GM18526 (cell line): Measurements from ENCODE around the gene SLC10A1.

ENCODE experiments used
- POLR2A ChIP-seq: IDR thresholded peaks from 3 replicates; pipeline ENCODE4 v1.6.1; 2011; ENCODE audit not compliant: insufficient read length; ENCODE audit errors: extremely low read depth

SLC10A1 gene

DNA sequence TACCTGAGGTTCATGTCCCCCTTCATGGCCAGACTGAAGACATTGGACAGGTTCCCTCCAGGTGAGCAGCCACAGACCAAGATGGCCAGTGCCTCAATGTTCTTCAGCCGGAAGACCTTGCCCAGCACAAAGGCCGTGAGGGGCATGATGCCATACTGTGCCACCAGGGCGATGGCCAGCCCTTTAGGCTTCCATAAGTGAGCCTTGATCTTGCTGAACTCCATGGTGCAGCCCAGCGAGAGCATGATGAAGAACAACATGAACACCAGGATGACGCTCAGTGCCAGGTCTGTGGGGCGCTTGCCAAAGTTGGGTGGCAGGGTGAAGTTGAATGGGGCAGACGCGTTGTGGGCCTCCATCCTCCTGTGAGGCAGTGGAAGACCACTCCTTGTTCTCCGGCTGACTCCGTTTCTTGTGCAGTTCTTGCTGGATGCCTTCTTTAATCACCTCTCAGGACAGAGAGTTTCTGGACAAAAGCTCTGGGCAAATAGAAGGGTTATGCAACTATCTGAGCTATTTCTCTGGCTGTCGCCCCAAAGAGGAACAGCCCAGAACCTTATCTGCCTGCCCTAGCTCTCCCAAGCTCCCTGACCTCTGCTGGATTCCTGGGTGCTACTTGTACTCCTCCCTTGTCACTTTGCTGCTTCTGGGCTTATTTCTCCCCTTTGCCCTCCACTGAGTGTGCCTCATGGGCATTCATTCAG is at the start of gene SLC10A1:
SLC10A1 (minus strand) TSS at position 445 of the 704 bp plus-strand sequence; CDS start at position 359, 86 bp downstream.
- no peak for TF ChIP-seq POLR2A

DNA sequence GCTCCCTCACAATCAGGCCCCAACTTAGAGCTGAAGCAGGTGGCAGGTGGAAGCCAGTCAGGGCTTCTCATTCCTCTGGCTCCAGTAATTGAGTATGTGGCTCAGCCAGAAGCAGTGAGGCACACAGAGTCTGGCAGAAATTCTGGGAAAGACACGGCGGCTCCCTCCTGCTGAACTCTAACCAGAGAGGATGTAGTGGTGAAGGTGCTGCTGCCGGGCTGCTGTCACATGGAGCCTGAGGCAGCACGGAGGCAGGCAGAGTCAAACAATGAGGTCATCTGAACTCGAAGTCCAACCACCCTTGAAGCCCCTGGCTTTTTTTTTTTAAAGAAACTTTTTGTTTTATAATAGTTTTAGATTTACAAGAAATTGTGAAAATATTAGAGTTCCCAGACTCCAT is 48.7 kb upstream of the SLC10A1 start:
- TF ChIP-seq POLR2A, result no peak

DNA sequence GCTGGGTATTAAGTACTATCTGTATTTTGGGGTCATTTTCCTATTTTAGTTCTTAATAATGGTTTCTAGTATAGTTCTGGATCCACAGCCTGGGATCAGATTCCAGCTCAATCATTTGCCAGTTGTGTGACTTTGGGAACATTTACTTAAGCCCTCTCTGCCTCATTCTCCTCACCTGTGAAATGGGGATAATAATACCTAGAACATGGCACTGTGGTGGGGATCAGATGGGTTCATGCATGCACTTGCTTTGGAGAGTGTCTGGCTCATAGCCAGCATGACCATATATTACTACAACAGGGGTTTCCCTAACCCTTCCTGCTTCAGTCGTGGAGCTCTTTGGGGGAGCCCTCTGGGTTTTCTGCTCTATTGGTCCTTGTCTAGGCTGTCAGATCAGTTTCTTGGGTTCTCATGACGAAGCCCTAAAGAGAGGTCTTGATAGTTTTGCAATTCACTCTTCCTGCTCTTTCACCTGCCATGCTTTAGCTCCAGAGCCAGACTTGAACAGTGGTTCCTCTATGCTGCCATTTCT is 48.1 kb upstream of the SLC10A1 start:
- no peak for TF ChIP-seq POLR2A

DNA sequence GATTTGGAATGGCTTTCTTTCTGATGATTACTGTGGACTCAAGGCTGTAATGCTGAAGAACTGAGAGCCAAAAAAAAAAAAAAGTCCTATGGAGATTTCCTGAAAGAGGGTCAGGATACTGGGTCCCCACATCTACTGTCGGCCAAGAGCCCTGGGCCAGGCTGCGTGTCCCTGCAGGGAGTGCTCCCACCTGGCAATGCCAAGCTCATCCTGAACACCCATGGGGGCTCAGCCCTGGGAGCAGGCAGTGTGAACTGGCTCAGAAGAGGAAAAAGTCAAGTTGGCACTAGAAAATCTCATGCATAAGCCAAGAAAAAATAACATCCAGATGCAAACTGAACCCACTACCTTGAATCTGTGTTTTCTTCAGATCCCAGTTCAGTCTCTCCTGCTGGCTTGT is 47.1 kb upstream of the SLC10A1 start:
- no peak for TF ChIP-seq POLR2A

DNA sequence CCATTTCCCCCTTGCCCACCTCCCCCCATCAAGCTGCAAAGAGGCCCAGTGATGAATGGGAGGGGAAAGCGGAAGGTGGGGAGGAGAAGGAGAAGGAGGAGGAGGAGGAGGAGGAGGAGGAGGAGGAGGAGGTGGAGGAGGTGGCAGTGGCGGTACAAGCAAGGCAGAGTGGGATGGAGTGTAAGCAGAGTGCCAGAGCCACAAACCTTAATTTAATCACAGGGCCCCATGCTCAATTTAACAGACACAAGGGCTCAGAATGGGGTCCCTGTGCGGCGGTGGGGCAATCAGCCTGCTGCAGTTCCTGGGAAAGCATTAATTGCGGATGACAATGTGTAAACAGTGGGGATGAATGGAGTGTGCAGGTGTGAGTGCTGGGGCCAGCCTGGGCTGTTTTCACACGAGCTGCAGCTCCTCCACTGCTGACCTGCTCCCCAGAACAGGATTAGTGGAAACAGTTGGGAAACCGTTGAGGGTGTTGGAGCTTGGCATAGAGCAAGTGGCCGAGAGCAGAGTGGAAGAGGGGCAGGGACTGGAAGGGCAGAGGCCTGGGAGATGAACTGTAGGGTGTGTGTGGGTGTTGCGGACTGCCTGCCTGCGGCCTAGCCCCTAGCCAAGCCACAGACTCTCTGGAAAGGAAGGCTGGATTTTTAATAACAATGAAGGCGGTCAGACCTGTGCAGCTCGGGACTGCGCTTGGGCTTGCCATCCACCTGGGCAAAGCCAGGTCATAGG is 45.8 kb upstream of the SLC10A1 start:
- TF ChIP-seq POLR2A, result no peak

DNA sequence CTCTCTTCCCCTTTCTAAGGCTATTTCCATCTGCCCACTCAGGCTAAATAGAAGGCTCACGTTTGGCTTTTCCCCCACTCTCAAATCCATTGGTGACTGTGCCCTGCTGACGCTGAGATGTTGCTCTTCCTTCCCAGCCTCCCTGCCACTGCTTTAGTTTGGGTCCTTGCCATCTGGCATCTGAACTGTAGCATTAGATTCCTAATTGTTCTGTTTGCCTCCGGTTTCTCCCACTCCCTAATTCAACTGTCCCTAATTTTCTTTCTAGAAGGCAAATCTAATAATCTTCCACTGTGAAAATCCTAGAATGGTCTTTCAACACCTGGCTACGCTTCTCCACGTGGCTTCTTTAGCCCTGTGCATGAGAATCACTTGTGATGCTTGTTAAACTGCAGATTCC is 44.6 kb upstream of the SLC10A1 start:
- no peak for TF ChIP-seq POLR2A

DNA sequence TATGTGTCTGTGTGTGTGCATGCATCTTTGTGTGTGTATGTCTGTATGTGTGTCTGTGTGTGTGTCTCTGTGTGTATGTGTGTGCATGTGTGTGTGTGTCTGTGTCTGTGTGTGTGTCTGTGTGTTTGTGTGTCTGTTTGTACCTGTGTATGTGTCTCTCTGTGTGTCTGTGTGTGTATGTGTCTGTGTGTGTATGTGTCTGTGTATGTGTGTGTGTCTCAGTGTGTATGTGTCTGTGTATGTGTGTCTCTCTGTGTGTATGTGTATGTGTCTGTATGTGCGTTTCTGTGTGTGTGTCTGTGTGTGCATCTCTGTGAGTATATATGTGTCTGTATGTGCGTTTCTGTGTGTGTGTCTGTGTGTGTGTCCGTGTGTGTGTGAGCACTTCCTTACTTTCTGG is 42.6 kb upstream of the SLC10A1 start:
- TF ChIP-seq POLR2A, result no peak

DNA sequence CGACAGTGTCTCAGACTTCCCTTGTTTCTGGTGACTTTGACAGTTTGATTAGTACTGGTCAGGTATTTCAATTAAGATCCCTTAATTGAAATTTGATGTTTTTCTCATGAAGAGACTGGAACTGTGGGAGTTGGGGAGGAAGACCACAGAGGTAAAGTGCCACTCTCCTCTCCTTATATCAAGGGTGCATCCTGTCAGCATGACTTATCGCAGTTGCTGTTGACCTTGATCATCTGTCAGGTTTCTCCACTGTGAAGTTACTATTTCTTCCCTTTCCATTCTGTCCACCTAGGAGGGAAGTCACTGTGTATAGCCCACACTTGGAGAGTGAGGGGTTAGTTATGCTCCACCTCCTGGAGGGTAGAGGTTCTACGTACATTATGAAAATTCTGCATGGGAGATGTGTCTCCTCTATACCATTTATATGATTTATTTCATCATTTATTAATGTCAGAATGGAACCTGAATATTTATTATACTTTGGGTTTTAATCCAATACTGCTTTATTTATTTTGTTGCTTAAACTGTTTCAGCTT is 41.9 kb upstream of the SLC10A1 start:
- no peak for TF ChIP-seq POLR2A

DNA sequence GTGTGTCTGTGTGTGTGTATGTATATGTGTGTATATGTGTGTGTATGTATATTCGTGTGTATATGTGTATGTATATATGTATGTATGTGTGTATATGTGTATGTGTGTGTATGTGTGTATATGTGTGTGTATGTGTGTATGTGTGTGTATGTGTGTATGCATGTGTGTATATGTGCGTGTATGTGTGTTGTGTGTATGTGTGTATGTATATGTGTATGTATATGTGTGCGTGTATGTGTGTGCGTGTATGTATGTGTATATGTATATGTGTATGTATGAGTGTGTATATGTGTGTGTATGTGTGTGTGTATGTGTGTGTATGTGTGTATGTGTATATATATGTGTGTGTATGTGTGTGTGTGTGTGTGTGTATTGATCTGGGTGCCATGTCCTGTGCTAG is 31.8 kb upstream of the SLC10A1 start:
- TF ChIP-seq POLR2A, result no peak

DNA sequence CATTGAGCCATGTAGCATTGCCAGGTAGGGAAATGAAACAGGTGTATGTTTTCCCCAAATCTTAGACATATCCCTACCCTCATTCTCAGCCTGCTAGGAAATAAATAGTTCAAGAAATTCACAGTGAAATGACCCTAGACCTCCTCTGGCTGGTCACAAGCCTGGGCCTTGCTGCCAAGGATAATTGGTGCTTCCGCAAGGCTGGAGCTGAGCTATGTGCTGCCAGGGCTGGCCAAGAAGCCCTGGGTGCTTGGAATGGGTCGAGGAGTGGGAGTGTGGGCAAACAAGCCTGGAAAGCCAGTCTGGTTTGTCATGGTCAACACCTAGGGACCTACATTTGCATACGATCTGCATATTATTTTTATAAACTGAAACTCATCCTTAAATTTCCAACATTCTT is 31.3 kb upstream of the SLC10A1 start:
- TF ChIP-seq POLR2A, result no peak

DNA sequence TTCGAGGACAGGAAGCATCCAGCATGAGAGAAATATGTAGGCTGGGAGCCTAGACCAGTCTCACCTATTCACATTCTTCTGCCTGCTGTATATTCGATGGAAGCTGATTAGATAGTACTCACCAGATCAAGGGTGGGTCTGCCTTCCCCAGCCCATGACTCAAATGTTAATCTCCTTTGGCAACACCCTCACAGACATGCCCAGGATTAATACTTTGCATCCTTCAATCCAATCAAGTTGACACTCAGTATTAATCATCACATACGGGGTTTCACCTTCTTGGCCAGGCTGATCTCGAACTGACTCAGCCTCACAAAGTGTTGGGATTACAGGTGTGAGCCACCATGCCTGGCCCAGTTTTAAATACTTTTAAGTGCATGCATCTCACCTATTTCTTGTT is 30.5 kb upstream of the SLC10A1 start:
- no peak for TF ChIP-seq POLR2A

DNA sequence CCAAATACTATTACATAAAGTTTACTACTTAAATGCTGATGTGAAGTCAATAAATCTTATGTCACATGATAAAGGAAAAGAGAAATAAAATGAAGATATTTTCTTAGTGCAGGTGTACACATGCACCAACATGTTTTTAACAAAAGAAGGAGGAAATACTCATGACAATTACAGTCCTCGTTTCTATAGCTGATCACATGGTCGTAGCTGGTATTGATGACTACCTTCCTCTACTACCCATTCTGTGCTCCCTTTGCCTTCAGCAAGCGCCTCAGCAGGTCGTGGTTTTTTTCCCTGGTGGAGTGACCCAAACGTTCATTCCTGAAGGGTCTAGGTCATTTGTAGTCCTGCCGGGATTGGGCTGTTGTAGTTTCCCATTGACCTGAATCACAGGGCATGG is 25.4 kb upstream of the SLC10A1 start:
- no peak for TF ChIP-seq POLR2A

DNA sequence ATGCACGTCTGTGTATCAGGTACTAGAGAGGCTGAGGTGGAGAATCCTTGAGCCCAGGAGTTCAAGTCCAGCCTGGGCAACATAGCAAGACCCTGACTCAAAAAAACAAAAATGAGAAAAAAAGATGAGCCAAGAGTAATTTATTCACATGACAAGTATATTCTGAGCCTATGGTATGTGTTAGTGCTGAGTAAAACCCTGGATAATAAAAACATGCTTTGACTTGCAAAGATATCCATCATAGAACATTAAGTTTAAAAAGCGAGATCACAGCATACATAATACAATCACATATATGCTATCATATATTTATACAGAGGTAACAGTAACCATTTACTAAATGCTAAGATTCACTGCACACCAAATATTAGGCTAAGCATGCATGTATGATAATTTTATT is 23.9 kb upstream of the SLC10A1 start:
- no peak for TF ChIP-seq POLR2A

DNA sequence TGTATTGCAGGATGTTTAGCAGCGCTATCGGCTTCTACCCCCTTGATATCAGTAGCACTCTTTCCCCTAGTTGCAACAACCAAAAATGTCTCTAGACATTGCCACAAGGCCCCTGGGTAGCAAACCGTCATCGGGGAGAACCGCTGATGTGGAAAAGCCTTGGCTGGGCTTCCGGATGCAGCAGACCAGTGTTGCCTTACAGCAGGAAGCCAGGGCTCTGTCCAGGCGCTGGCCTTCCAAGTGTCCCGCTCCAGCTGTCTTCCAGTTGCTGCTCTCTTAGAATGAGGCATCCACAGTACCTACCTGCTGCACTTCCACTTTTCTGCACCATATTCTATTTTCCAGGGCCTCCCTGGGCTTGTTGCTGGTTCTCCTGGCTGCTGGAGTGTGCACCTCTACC is 22.6 kb upstream of the SLC10A1 start:
- no peak for TF ChIP-seq POLR2A

DNA sequence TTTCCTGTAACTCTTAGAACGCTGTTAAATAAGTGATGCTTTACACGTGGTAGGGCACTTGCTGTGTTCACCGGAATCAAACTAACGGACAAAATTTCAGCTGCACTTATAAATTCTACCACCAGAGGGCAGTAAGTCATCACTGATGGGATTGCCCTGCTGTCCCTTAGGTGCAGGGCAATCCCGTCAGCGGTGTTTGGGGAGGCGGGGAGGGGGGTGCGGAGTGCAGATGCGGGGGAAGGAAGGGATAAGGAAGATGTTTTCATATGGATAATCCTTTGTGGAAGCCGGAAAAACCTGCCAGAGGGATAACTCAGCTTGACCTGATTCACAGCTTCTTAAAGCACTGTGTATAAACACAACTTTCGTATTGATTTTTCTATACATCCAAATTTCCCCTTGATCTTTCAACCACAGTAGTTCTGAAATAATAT is 21.7 kb upstream of the SLC10A1 start:
- no peak for TF ChIP-seq POLR2A

DNA sequence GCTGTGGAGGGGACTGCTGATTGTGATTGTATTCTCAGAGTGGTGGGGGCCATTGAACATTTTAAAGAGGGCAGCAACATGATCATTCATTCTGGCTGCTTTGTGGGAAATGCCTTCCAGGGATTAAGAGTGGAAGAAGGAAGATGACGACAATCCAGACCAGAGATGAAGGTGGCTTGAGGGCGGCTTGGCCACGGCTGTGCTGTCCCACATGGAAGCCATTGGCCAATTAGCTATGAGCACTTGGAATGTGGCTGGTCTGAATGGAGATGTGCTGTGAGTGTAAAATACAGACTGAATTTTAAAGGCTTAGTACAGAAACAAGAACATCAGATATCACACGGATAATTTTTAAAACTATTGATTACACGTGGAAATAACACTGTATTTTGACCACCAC is 19.2 kb upstream of the SLC10A1 start:
- no peak for TF ChIP-seq POLR2A

DNA sequence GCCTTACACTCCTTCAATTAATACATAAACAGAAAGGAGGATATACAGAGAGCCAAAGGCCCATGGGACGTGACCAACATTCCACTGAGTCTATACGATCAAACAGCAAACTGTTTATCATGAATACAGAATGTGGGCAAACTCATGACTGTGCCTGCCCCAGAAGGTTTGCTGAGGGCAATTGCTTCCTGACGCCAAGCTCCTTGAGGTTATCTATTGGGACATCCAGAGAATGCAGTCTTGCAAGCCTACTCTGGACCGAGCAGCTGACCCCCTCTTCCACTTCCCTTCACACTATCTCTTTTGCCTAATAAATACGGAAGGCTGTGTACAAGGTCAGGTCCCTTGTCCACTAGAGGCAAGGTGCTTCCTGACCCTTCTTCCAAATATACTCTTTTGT is 18.5 kb upstream of the SLC10A1 start:
- no peak for TF ChIP-seq POLR2A

DNA sequence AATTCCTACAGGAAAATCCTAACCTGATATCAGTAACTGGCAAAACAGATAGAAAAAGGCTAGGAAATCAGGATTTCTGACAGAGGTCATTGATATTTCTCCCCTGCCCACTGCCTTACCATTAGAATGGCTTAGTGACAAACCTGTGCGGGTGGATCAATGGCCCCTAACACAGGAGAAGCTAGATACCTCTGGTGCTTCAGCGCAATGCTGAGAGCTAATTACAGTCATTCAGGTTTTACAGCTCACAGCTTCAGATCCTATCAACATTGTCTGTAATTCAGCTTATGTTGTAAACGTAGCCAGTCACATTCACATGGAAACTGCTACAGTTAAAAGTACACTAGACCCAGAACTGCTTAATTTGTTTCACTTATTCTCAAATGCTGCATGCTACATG is 17.4 kb upstream of the SLC10A1 start:
- TF ChIP-seq POLR2A, result no peak
